K562 (cell line): ENCODE measurements around the gene CGNL1. TPM values are rescaled to one million over a fixed set of nuclear protein-coding genes. Genes with fewer than 3 reads are reported as not detected.
A peak's percentile ranks its signal among the peaks of the same experiment; 100 is the strongest.

Source experiments
- ATAC-seq: fragments of 200-7000 bp; cut with Tn5 transposase; 3 replicates; pipeline ENCODE4 v1.9.1; 2020; ENCODE audit warnings: moderate library complexity
- BruUV-seq: library from RNA; stranded (reverse); fragments of 400-500 nt; replicated peaks from 2 replicates; lab custom pipeline; 2021; lab: Mats Ljungman, UMichigan
- CTCF ChIA-PET: fragments of 300-600 bp; formaldehyde crosslinking; extraction: SDS; loops from one replicate; lab custom pipeline; 2021; ENCODE audit warnings: low intra/inter-chr PET ratio; lab: Yijun Ruan, JAX
- POLR2A ChIA-PET: fragments of 300-600, 350-650 bp; sonication (Branson Sonifier 250); formaldehyde crosslinking; extraction: SDS; loops from one replicate; lab custom pipeline; 2021; ENCODE audit warnings: antibody characterized with exemption, inconsistent platforms; lab: Yijun Ruan, JAX
- DNase-seq, 4 experiments: peaks; one replicate each; pipeline versions ENCODE4 v3.0.0 to v3.0.0-alpha.2; 2011 to 2018; ENCODE audit warnings: low spot score in 3 of 4, mixed read lengths in 3 of 4; ENCODE audit errors: extremely low read depth in 1 of 4
- FAIRE-seq: peaks from 2 replicates; lab custom pipeline; 2011; peaks lifted over from hg19 to GRCh38; lab: Jason Lieb, UNC
- H2AFZ ChIP-seq: 2 replicates; pipeline ENCODE4 v1.6.0; 2011; ENCODE audit warnings: low read depth, low read length, control low read depth, inconsistent platforms
- H3K27ac ChIP-seq: fragments of 200-600 bp; 3 replicates; pipeline ENCODE4 v1.8.0; 2011; ENCODE audit warnings: low read depth, mild to moderate bottlenecking, control low read depth, inconsistent platforms, low read length, moderate library complexity, mixed read lengths; ENCODE audit errors: extremely low read depth
- H3K27me3 ChIP-seq, 2 experiments: fragments of 300-600 bp in 1 of 2; 2 replicates in 1 of 2; 3 replicates in 1 of 2; pipeline versions ENCODE4 v1.6.0 to v1.8.0; 2011; ENCODE audit warnings: inconsistent platforms in 2 of 2, low read length in 2 of 2, mild to moderate bottlenecking in 1 of 2, mixed read lengths in 1 of 2, moderate library complexity in 1 of 2; ENCODE audit not compliant: control insufficient read depth in 2 of 2, insufficient read depth in 2 of 2
- H3K36me3 ChIP-seq: fragments of 300-600 bp; 3 replicates; pipeline ENCODE4 v1.8.0; 2011; ENCODE audit warnings: mild to moderate bottlenecking, low read length, inconsistent platforms; ENCODE audit not compliant: control insufficient read depth, insufficient read depth
- H3K4me1 ChIP-seq, 2 experiments: fragments of 200-600 bp in 1 of 2; replicated peaks in 1 of 2; 2 replicates in 1 of 2; 3 replicates in 1 of 2; pipeline versions ENCODE4 v1.5.1 to v1.8.0; 2011; ENCODE audit warnings: inconsistent platforms in 2 of 2, low read length in 2 of 2, mild to moderate bottlenecking in 1 of 2, mixed read lengths in 1 of 2, moderate library complexity in 1 of 2; ENCODE audit not compliant: control insufficient read depth in 2 of 2, insufficient read depth in 2 of 2
- H3K4me2 ChIP-seq: 2 replicates; pipeline ENCODE4 v1.6.1; 2011; ENCODE audit warnings: low read length, control low read depth, inconsistent platforms, mixed read lengths; ENCODE audit not compliant: insufficient read depth
- H3K4me3 ChIP-seq: fragments of 200-600 bp; sonication (generic), shearing (Covaris generic); 2 replicates; pipeline ENCODE4 v1.5.1; 2016; ENCODE audit warnings: control low read depth, inconsistent platforms
- H3K79me2 ChIP-seq: fragments of 200-600 bp; 3 replicates; pipeline ENCODE4 v1.8.0; 2011; ENCODE audit warnings: low read length, inconsistent platforms; ENCODE audit not compliant: control insufficient read depth, insufficient read depth
- H3K9ac ChIP-seq, 2 experiments: 2 replicates each; pipeline versions ENCODE4 v1.6.0 to v1.6.1; 2011; ENCODE audit warnings: low read depth in 2 of 2, low read length in 2 of 2, control low read depth in 1 of 2, inconsistent platforms in 1 of 2, mild to moderate bottlenecking in 1 of 2, mixed read lengths in 1 of 2; ENCODE audit not compliant: insufficient read depth in 1 of 2
- H3K9me1 ChIP-seq: one replicate; pipeline ENCODE4 v1.6.0; 2011; ENCODE audit warnings: inconsistent platforms, mild to moderate bottlenecking, low read length, moderate library complexity; ENCODE audit not compliant: control insufficient read depth, insufficient read depth
- H3K9me3 ChIP-seq: replicated peaks from 2 replicates; pipeline ENCODE4 v1.5.1; 2011; ENCODE audit warnings: low read depth, low read length, inconsistent platforms; ENCODE audit not compliant: control insufficient read depth, insufficient read depth
- H4K20me1 ChIP-seq: replicated peaks from 2 replicates; pipeline ENCODE4 v1.6.1; 2011; ENCODE audit warnings: low read length, inconsistent platforms, mixed read lengths; ENCODE audit not compliant: control insufficient read depth, insufficient read depth
- CBFA2T3 ChIP-seq: fragments of 450-650 bp; IDR thresholded peaks from 2 replicates; pipeline ENCODE4 v1.6.1; 2017
- CBX2 ChIP-seq: fragments of 200-600 bp; sonication (generic); IDR thresholded peaks from one replicate; pipeline ENCODE4 v1.6.1; 2012; ENCODE audit warnings: mild to moderate bottlenecking, low read length, inconsistent platforms; ENCODE audit not compliant: insufficient read depth, poor library complexity, severe bottlenecking
- NRF1 ChIP-seq, 2 experiments: fragments of 450-650 bp; IDR thresholded peaks in 1 of 2; conservative IDR thresholded peaks in 1 of 2; 2 replicates each; pipeline ENCODE4 v1.6.1; 2014; ENCODE audit warnings: mild to moderate bottlenecking in 2 of 2
- THRB ChIP-seq: fragments of 450-650 bp; formaldehyde crosslinking; conservative IDR thresholded peaks from 2 replicates; pipeline ENCODE4 v1.4.0; 2022; ENCODE audit warnings: mild to moderate bottlenecking, missing genetic modification characterization
- ZNF766 ChIP-seq: fragments of 200-800 bp; sonication (Bioruptor generic); conservative IDR thresholded peaks from 2 replicates; pipeline ENCODE4 v1.6.1; 2016; ENCODE audit warnings: missing genetic modification characterization, missing compliant biosample characterization
- WGBS: fragments of 100-300 bp; shearing (Covaris generic); methylation state at CpG from one replicate; pipeline ENCODE4 v1.1.6; 2016; ENCODE audit warnings: low coverage, mixed read lengths; ENCODE audit not compliant: insufficient coverage; ENCODE audit errors: missing lambda C conversion rate; 5-methylcytosine and 5-hydroxymethylcytosine counted together
- in situ Hi-C: fragments of 300-500 bp; cut with MboI; formaldehyde crosslinking; loops from 4 replicates; pipeline ENCODE4 v1.15.0; 2018; ENCODE audit warnings: inconsistent platforms, mixed read lengths
- intact Hi-C: fragments of 100-400 bp; cut with micrococcal nuclease; formaldehyde crosslinking; loops from 2 replicates; pipeline ENCODE4 v1.14.2; 2022
- polyA plus RNA-seq, 8 experiments: library from polyadenylated mRNA; depleted of rRNA in 4 of 8; stranded (reverse) in 5 of 8; unstranded in 3 of 8; fragments of >200 nt; fragmentation: Nextera tagmentation in 2 of 8; fragmentation: Illumina TruSeq in 1 of 8; extraction: Ambion mirVana in 2 of 8; extraction: Trizol in 1 of 8; gene quantifications; 2 replicates each; pipeline versions ENCODE4 v1.2.1 to v1.2.3, GENCODE V29; 2011 to 2014; ENCODE audit warnings: inconsistent platforms in 1 of 8, missing spikeins in 1 of 8
- total RNA-seq, 7 experiments: library from RNA; depleted of rRNA in 6 of 7; stranded (reverse); fragments of >200 nt in 6 of 7; fragmentation: Illumina TruSeq in 2 of 7; extraction: Trizol in 2 of 7; gene quantifications; 2 replicates each; pipeline versions ENCODE4 v1.2.1 to v1.2.3, GENCODE V29; 2011 to 2021; ENCODE audit warnings: low replicate concordance in 1 of 7
- TF ChIP-seq, protein P1 (sequence below): IDR thresholded peaks from 2 replicates; pipeline ENCODE4 v1.6.1; 2012; ENCODE audit warnings: low read depth, low read length, improper control_type of control experiment, borderline replicate concordance

CGNL1 gene
- total and polyA plus RNA-seq, 9 of the 15 experiments (the other 6 are each of a cell fraction or from before 2014, with no cell fraction given): 0.01 to 0.07 TPM; not detected in 7

- no peak for TF ChIP-seq CBFA2T3
- TF ChIP-seq, protein P1, sequence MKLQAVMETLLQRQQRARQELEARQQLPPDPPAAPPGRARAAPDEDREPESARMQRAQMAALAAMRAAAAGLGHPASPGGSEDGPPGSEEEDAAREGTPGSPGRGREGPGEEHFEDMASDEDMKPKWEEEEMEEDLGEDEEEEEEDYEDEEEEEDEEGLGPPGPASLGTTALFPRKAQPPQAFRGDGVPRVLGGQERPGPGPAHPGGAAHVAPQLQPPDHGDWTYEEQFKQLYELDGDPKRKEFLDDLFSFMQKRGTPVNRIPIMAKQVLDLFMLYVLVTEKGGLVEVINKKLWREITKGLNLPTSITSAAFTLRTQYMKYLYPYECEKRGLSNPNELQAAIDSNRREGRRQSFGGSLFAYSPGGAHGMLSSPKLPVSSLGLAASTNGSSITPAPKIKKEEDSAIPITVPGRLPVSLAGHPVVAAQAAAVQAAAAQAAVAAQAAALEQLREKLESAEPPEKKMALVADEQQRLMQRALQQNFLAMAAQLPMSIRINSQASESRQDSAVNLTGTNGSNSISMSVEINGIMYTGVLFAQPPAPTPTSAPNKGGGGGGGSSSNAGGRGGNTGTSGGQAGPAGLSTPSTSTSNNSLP: no peak
- TF ChIP-seq ZNF766 (CRISPR knock-in tag): no peak
- no peak for TF ChIP-seq NRF1 (conservative IDR thresholded peaks at IDR 0.05 in 1 of 2, IDR thresholded peaks at IDR 0.05 in 1 of 2)
Measured at GRCh38 chr15:57376696-57377477, 582 bp downstream of the CGNL1 start (continued).

DNA sequence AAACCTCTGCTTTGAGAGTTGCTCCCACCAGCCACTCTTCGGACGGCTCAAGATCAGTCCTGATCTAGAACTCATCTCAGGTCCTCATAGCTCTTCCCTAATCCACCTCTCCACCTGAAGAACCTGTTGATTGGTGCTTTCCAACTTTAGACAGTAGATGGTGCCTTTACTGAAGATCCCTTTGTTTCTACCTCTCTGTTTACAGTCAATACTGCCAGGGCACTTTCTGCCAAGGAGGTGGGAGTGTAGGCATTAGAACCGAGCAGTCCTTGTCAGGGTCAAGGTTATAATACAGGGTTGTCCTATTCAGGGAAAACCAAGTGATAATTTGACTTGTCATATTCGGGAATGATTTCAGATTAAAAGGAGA, 1.2 kb downstream of the CGNL1 start:
- Histone ChIP-seq H3K9me1 (no peaks in the 10 kb centered on the region), H3K79me2 (no peaks in the 10 kb centered on the region), H4K20me1 (peaks cover 8% of the 10 kb centered on the region; the same call in 1 of the 2 replicates), H3K27ac (no peak overlapping the region), H3K9me3 (no peaks in the 10 kb centered on the region), H3K4me1 (peaks cover 0 to 11% of the 10 kb centered on the region in 2 experiments; a peak in 2 of 5 replicates), H3K36me3 (no peaks in the 10 kb centered on the region), H3K4me3 (no peak overlapping the region), H3K4me2 (no peak overlapping the region), H3K9ac (no peak overlapping the region), H3K27me3 (peaks cover 53 to 70% of the 10 kb centered on the region in 2 experiments), H2AFZ (no peak overlapping the region)
- POLR2A ChIA-PET: interaction anchor here (1.0 kb wide), 1 partner anchor 8 kb away, joined by 3 read pairs; no protein-coding TSS in a partner anchor
- in situ Hi-C loops (no loop called here), intact Hi-C loops (no loop called here)
- no peak for ATAC-seq
- DNase-seq: no peak
- WGBS: 7% methylated on average over 4 of the region's 4 CpGs
- TF ChIP-seq CBX2 (peak; percentile 74), THRB (CRISPR knock-in tag) (no peak)
- no TSS peak for BruUV-seq
- no peak for FAIRE-seq
- CTCF ChIA-PET: no interaction called here
